Renal cortex interstitium (tissue), 15 donors: Measurements from ENCODE around the gene TMEM218. TPM values are rescaled to one million over a fixed set of nuclear protein-coding genes. Genes with fewer than 3 reads are reported as not detected.

Experiments
- DNase-seq, 11 donors: peaks; one replicate each; pipeline ENCODE4 v3.0.0-alpha.2; 2013; ENCODE audit warnings: low read depth in 9 of 11, low spot score in 4 of 11; ENCODE audit errors: extremely low read depth in 1 of 11
- long read RNA-seq, 16 experiments: transcript quantifications; one replicate each; lab custom pipeline, GENCODE V29; 2026
- polyA plus RNA-seq, 3 donors: library from polyadenylated mRNA; unstranded; fragments of 120-200 nt; gene quantifications; one replicate each; pipeline ENCODE4 v1.2.1, GENCODE V29; 2013; ENCODE audit not compliant: insufficient read length in 3 of 3

TMEM218 gene
- 10 to 100 TPM; 49.3 to 55.9 (median 53.8) TPM for polyA plus RNA-seq
- long read RNA-seq, donor 1, full-length matches to known transcripts, result 5 of 5 reads
- long read RNA-seq, donor 1, partial matches to known transcripts, result 0 of 5 reads
- long read RNA-seq, donor 1, other reads (novel, unspliced or antisense), result 0 of 5 reads
- long read RNA-seq, donor 2, partial matches to known transcripts, result 0 of 2 reads
- long read RNA-seq, donor 2, other reads (novel, unspliced or antisense), result 0 of 2 reads
- long read RNA-seq, donor 3, full-length matches to known transcripts, result 3 of 3 reads
- long read RNA-seq, donor 3, partial matches to known transcripts, result 0 of 3 reads
- long read RNA-seq, donor 3, other reads (novel, unspliced or antisense), result 0 of 3 reads
- long read RNA-seq, donor 4, full-length matches to known transcripts, result 3 of 3 reads
- long read RNA-seq, donor 4, partial matches to known transcripts, result 0 of 3 reads
- long read RNA-seq, donor 4, other reads (novel, unspliced or antisense), result 0 of 3 reads
- long read RNA-seq, donor 5, result 0 reads
- long read RNA-seq, donor 6, full-length matches to known transcripts, result 5 of 5 reads
- long read RNA-seq, donor 6, partial matches to known transcripts, result 0 of 5 reads
- long read RNA-seq, donor 6, other reads (novel, unspliced or antisense), result 0 of 5 reads
- long read RNA-seq, donor 7, partial matches to known transcripts, result 0 of 3 reads
- long read RNA-seq, donor 7, other reads (novel, unspliced or antisense), result 0 of 3 reads
- long read RNA-seq, donor 8, full-length matches to known transcripts, result 5 of 5 reads
- long read RNA-seq, donor 8, partial matches to known transcripts, result 0 of 5 reads
- long read RNA-seq, donor 8, other reads (novel, unspliced or antisense), result 0 of 5 reads
- long read RNA-seq, donor 9, full-length matches to known transcripts, result 9 of 9 reads
- long read RNA-seq, donor 9, partial matches to known transcripts, result 0 of 9 reads
- long read RNA-seq, donor 9, other reads (novel, unspliced or antisense), result 0 of 9 reads
- long read RNA-seq, donor 10, full-length matches to known transcripts, result 2 of 8 reads
- long read RNA-seq, donor 10, partial matches to known transcripts, result 0 of 8 reads
- long read RNA-seq, donor 10, other reads (novel, unspliced or antisense), result 6 of 8 reads
- long read RNA-seq, donor 11, full-length matches to known transcripts, result 1 of 1 reads
- long read RNA-seq, donor 11, partial matches to known transcripts, result 0 of 1 reads
- long read RNA-seq, donor 11, other reads (novel, unspliced or antisense), result 0 of 1 reads
- long read RNA-seq, donor 12, partial matches to known transcripts, result 0 of 1 reads
- long read RNA-seq, donor 12, other reads (novel, unspliced or antisense), result 0 of 1 reads
- long read RNA-seq, donor 13, result 0 reads
- long read RNA-seq, donor 14, full-length matches to known transcripts, result 4 of 4 reads
- long read RNA-seq, donor 14, partial matches to known transcripts, result 0 of 4 reads
- long read RNA-seq, donor 14, other reads (novel, unspliced or antisense), result 0 of 4 reads
- long read RNA-seq, donor 15, result 0 reads
- long read RNA-seq, donor 16, full-length matches to known transcripts, result 9 of 22 reads
- long read RNA-seq, donor 16, partial matches to known transcripts, result 0 of 22 reads
- long read RNA-seq, donor 16, other reads (novel, unspliced or antisense), result 13 of 22 reads

GRCh38 chr11:125111343-125112207 lies at the start of gene TMEM218:
TMEM218 (minus strand) TSS chr11:125111626; CDS start chr11:125102241, 9,385 bp downstream.
- DNase-seq, result peak; percentile 95 to 99 (median 98)

- no peak for DNase-seq
Observed at GRCh38 chr11:125157953-125158680, 46.7 kb upstream of the TMEM218 start.

GRCh38 chr11:125157118-125157733 lies 45.8 kb upstream of the TMEM218 start:
- no peak for DNase-seq

GRCh38 chr11:125156346-125157117 lies 45.1 kb upstream of the TMEM218 start:
- no peak for DNase-seq

- no peak for DNase-seq
Observed at GRCh38 chr11:125155767-125156166, 44.3 kb upstream of the TMEM218 start.

- no peak for DNase-seq
Observed at GRCh38 chr11:125155100-125155444, 43.6 kb upstream of the TMEM218 start.

GRCh38 chr11:125154378-125155099 lies 43.1 kb upstream of the TMEM218 start:
- peak in 1 of 11 donors; percentile 76 for DNase-seq

GRCh38 chr11:125153837-125154236 lies 42.4 kb upstream of the TMEM218 start:
- DNase-seq, result no peak

GRCh38 chr11:125148743-125149142 lies 37.3 kb upstream of the TMEM218 start:
- DNase-seq, result no peak

GRCh38 chr11:125148011-125148410 lies 36.6 kb upstream of the TMEM218 start:
- DNase-seq, result no peak

- no peak for DNase-seq
Observed at GRCh38 chr11:125147280-125147679, 35.9 kb upstream of the TMEM218 start.

- no peak for DNase-seq
Observed at GRCh38 chr11:125146232-125146631, 34.8 kb upstream of the TMEM218 start.

GRCh38 chr11:125141686-125142535 lies 30.5 kb upstream of the TMEM218 start:
- DNase-seq, result peak in 2 of 11 donors; percentile 52 to 54

- DNase-seq, result no peak
Observed at GRCh38 chr11:125141178-125141577, 29.8 kb upstream of the TMEM218 start.
